DND-41 (cell line): Measurements from ENCODE around the gene TYSND1.

Experiments
- EZH2 ChIP-seq: IDR thresholded peaks from 3 replicates; pipeline ENCODE4 v1.6.1; 2012; ENCODE audit warnings: borderline replicate concordance, low read depth, mild to moderate bottlenecking, moderate library complexity, low read length, inconsistent platforms; ENCODE audit not compliant: severe bottlenecking
- TF ChIP-seq, protein P1 (sequence below): IDR thresholded peaks from 2 replicates; pipeline ENCODE4 v1.5.1; 2012; ENCODE audit warnings: borderline replicate concordance, low read length, moderate library complexity, mild to moderate bottlenecking; ENCODE audit not compliant: poor library complexity, severe bottlenecking; ENCODE audit errors: extremely low read depth

DNA sequence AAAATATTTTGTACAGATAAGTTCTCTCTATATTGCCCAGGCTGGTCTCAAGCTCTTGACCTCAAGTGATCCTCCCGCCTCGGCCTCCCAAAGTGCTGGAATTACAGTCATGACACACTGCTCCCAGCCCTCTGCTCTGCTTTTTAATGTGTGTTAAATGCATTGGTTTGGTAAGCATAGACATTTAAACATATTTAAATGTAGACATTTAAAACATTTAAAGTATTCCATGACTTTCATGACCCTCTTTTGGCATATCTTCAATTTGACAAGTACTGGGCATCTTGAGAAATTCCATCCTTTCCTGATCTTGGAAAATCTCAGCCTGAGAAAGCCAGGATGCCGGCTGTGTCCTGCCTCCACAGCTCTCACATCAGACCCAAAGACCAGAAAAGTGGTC is 29.0 kb upstream of the TYSND1 start:
- TF ChIP-seq, protein P1, sequence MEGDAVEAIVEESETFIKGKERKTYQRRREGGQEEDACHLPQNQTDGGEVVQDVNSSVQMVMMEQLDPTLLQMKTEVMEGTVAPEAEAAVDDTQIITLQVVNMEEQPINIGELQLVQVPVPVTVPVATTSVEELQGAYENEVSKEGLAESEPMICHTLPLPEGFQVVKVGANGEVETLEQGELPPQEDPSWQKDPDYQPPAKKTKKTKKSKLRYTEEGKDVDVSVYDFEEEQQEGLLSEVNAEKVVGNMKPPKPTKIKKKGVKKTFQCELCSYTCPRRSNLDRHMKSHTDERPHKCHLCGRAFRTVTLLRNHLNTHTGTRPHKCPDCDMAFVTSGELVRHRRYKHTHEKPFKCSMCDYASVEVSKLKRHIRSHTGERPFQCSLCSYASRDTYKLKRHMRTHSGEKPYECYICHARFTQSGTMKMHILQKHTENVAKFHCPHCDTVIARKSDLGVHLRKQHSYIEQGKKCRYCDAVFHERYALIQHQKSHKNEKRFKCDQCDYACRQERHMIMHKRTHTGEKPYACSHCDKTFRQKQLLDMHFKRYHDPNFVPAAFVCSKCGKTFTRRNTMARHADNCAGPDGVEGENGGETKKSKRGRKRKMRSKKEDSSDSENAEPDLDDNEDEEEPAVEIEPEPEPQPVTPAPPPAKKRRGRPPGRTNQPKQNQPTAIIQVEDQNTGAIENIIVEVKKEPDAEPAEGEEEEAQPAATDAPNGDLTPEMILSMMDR: no peak
- TF ChIP-seq EZH2: no peak
